ENCODE results near the gene GORAB.

GORAB gene

GRCh38 chr1:170531758-170532657 lies at the start of gene GORAB:
TSS of gene GORAB (plus strand) at chr1:170532166. CDS start at chr1:170532224, 58 bp downstream.
- H3K27me3 ChIP-seq (ENCODE audit: control insufficient read depth, insufficient read depth, low read length), result no peaks in the 10 kb centered on the region
- no peaks in the 10 kb centered on the region for H3K36me3 ChIP-seq (ENCODE audit: control insufficient read depth, insufficient read depth, low read length)
- H3K4me1 ChIP-seq (ENCODE audit: control insufficient read depth, insufficient read depth, low read length), result peaks cover 2% of the 10 kb centered on the region
- H3K4me3 ChIP-seq (ENCODE audit: low read depth, low read length), result peak within 1 kb of the TSS; percentile 74
- H3K9ac ChIP-seq (ENCODE audit: low read depth, low read length), result peak within 1 kb of the TSS; percentile 58
- no peaks in the 10 kb centered on the region for H3K9me3 ChIP-seq (ENCODE audit: control insufficient read depth, insufficient read depth, low read length)

- H3K36me3 ChIP-seq (ENCODE audit: control insufficient read depth, insufficient read depth, low read length), result no peaks in the 10 kb centered on the region
- H3K4me3 ChIP-seq (ENCODE audit: low read depth, low read length), result no peak overlapping the region
- no peaks in the 10 kb centered on the region for H3K27me3 ChIP-seq (ENCODE audit: control insufficient read depth, insufficient read depth, low read length)
- H3K9me3 ChIP-seq (ENCODE audit: control insufficient read depth, insufficient read depth, low read length), result no peaks in the 10 kb centered on the region
- no peaks in the 10 kb centered on the region for H3K4me1 ChIP-seq (ENCODE audit: control insufficient read depth, insufficient read depth, low read length)
- H3K9ac ChIP-seq (ENCODE audit: low read depth, low read length), result no peak overlapping the region
These were observed 48.9 kb upstream of the GORAB start for GRCh38 chr1:170483051-170483450.

GRCh38 chr1:170487503-170487902 lies 44.5 kb upstream of the GORAB start:
- Histone ChIP-seq H3K36me3 (ENCODE audit: control insufficient read depth, insufficient read depth, low read length) (no peaks in the 10 kb centered on the region), H3K27me3 (ENCODE audit: control insufficient read depth, insufficient read depth, low read length) (no peaks in the 10 kb centered on the region), H3K9me3 (ENCODE audit: control insufficient read depth, insufficient read depth, low read length) (no peaks in the 10 kb centered on the region), H3K4me1 (ENCODE audit: control insufficient read depth, insufficient read depth, low read length) (peaks cover 4% of the 10 kb centered on the region), H3K9ac (ENCODE audit: low read depth, low read length) (no peak overlapping the region), H3K4me3 (ENCODE audit: low read depth, low read length) (no peak overlapping the region)

- no peak overlapping the region for H3K9ac ChIP-seq (ENCODE audit: low read depth, low read length)
These were observed 40.7 kb upstream of the GORAB start for GRCh38 chr1:170491291-170491690.

GRCh38 chr1:170494369-170494768 lies 37.6 kb upstream of the GORAB start:
- Histone ChIP-seq H3K9me3 (ENCODE audit: control insufficient read depth, insufficient read depth, low read length) (no peaks in the 10 kb centered on the region), H3K36me3 (ENCODE audit: control insufficient read depth, insufficient read depth, low read length) (no peaks in the 10 kb centered on the region), H3K9ac (ENCODE audit: low read depth, low read length) (no peak overlapping the region), H3K4me3 (ENCODE audit: low read depth, low read length) (no peak overlapping the region), H3K27me3 (ENCODE audit: control insufficient read depth, insufficient read depth, low read length) (no peaks in the 10 kb centered on the region), H3K4me1 (ENCODE audit: control insufficient read depth, insufficient read depth, low read length) (peaks cover 4% of the 10 kb centered on the region)

More at GRCh38 chr1:170491291-170491690, 40.7 kb upstream of the GORAB start:
- Histone ChIP-seq H3K9me3 (ENCODE audit: control insufficient read depth, insufficient read depth, low read length) (no peaks in the 10 kb centered on the region), H3K4me1 (ENCODE audit: control insufficient read depth, insufficient read depth, low read length) (peaks cover 4% of the 10 kb centered on the region), H3K27me3 (ENCODE audit: control insufficient read depth, insufficient read depth, low read length) (no peaks in the 10 kb centered on the region), H3K4me3 (ENCODE audit: low read depth, low read length) (no peak overlapping the region), H3K36me3 (ENCODE audit: control insufficient read depth, insufficient read depth, low read length) (no peaks in the 10 kb centered on the region)

- H3K27me3 ChIP-seq (ENCODE audit: control insufficient read depth, insufficient read depth, low read length), result no peaks in the 10 kb centered on the region
- H3K9ac ChIP-seq (ENCODE audit: low read depth, low read length), result no peak overlapping the region
- H3K4me3 ChIP-seq (ENCODE audit: low read depth, low read length), result no peak overlapping the region
- no peaks in the 10 kb centered on the region for H3K36me3 ChIP-seq (ENCODE audit: control insufficient read depth, insufficient read depth, low read length)
- H3K4me1 ChIP-seq (ENCODE audit: control insufficient read depth, insufficient read depth, low read length), result peaks cover 4% of the 10 kb centered on the region
- H3K9me3 ChIP-seq (ENCODE audit: control insufficient read depth, insufficient read depth, low read length), result no peaks in the 10 kb centered on the region
These were observed 37.0 kb upstream of the GORAB start for GRCh38 chr1:170495006-170495405.

GRCh38 chr1:170498876-170499275 lies 33.1 kb upstream of the GORAB start:
- H3K4me3 ChIP-seq (ENCODE audit: low read depth, low read length), result no peak overlapping the region
- H3K4me1 ChIP-seq (ENCODE audit: control insufficient read depth, insufficient read depth, low read length), result peaks cover 6% of the 10 kb centered on the region
- H3K9me3 ChIP-seq (ENCODE audit: control insufficient read depth, insufficient read depth, low read length), result no peaks in the 10 kb centered on the region
- H3K36me3 ChIP-seq (ENCODE audit: control insufficient read depth, insufficient read depth, low read length), result no peaks in the 10 kb centered on the region
- no peaks in the 10 kb centered on the region for H3K27me3 ChIP-seq (ENCODE audit: control insufficient read depth, insufficient read depth, low read length)
- no peak overlapping the region for H3K9ac ChIP-seq (ENCODE audit: low read depth, low read length)

GRCh38 chr1:170503665-170504064 lies 28.3 kb upstream of the GORAB start:
- no peak overlapping the region for H3K4me3 ChIP-seq (ENCODE audit: low read depth, low read length)
- H3K36me3 ChIP-seq (ENCODE audit: control insufficient read depth, insufficient read depth, low read length), result no peaks in the 10 kb centered on the region
- no peak overlapping the region for H3K9ac ChIP-seq (ENCODE audit: low read depth, low read length)
- peaks cover 7% of the 10 kb centered on the region for H3K4me1 ChIP-seq (ENCODE audit: control insufficient read depth, insufficient read depth, low read length)
- no peaks in the 10 kb centered on the region for H3K9me3 ChIP-seq (ENCODE audit: control insufficient read depth, insufficient read depth, low read length)
- no peaks in the 10 kb centered on the region for H3K27me3 ChIP-seq (ENCODE audit: control insufficient read depth, insufficient read depth, low read length)

- Histone ChIP-seq H3K27me3 (ENCODE audit: control insufficient read depth, insufficient read depth, low read length) (no peaks in the 10 kb centered on the region), H3K4me3 (ENCODE audit: low read depth, low read length) (no peak overlapping the region), H3K36me3 (ENCODE audit: control insufficient read depth, insufficient read depth, low read length) (no peaks in the 10 kb centered on the region), H3K9me3 (ENCODE audit: control insufficient read depth, insufficient read depth, low read length) (no peaks in the 10 kb centered on the region), H3K9ac (ENCODE audit: low read depth, low read length) (no peak overlapping the region), H3K4me1 (ENCODE audit: control insufficient read depth, insufficient read depth, low read length) (no peaks in the 10 kb centered on the region)
These were observed 21.8 kb upstream of the GORAB start for GRCh38 chr1:170510163-170510562.

- H3K27me3 ChIP-seq (ENCODE audit: control insufficient read depth, insufficient read depth, low read length), result no peaks in the 10 kb centered on the region
- H3K9ac ChIP-seq (ENCODE audit: low read depth, low read length), result no peak overlapping the region
- no peaks in the 10 kb centered on the region for H3K4me1 ChIP-seq (ENCODE audit: control insufficient read depth, insufficient read depth, low read length)
- H3K4me3 ChIP-seq (ENCODE audit: low read depth, low read length), result no peak overlapping the region
- no peaks in the 10 kb centered on the region for H3K9me3 ChIP-seq (ENCODE audit: control insufficient read depth, insufficient read depth, low read length)
- H3K36me3 ChIP-seq (ENCODE audit: control insufficient read depth, insufficient read depth, low read length), result no peaks in the 10 kb centered on the region
These were observed 20.9 kb upstream of the GORAB start for GRCh38 chr1:170511038-170511437.

GRCh38 chr1:170513138-170513537 lies 18.8 kb upstream of the GORAB start:
- Histone ChIP-seq H3K9me3 (ENCODE audit: control insufficient read depth, insufficient read depth, low read length) (no peaks in the 10 kb centered on the region), H3K9ac (ENCODE audit: low read depth, low read length) (no peak overlapping the region), H3K36me3 (ENCODE audit: control insufficient read depth, insufficient read depth, low read length) (no peaks in the 10 kb centered on the region), H3K27me3 (ENCODE audit: control insufficient read depth, insufficient read depth, low read length) (no peaks in the 10 kb centered on the region), H3K4me1 (ENCODE audit: control insufficient read depth, insufficient read depth, low read length) (no peaks in the 10 kb centered on the region), H3K4me3 (ENCODE audit: low read depth, low read length) (no peak overlapping the region)

GRCh38 chr1:170518185-170518834 lies 13.7 kb upstream of the GORAB start:
- H3K4me3 ChIP-seq (ENCODE audit: low read depth, low read length), result no peak overlapping the region
- H3K36me3 ChIP-seq (ENCODE audit: control insufficient read depth, insufficient read depth, low read length), result no peaks in the 10 kb centered on the region
- no peaks in the 10 kb centered on the region for H3K4me1 ChIP-seq (ENCODE audit: control insufficient read depth, insufficient read depth, low read length)

More at GRCh38 chr1:170518185-170518834, 13.7 kb upstream of the GORAB start:
- Histone ChIP-seq H3K27me3 (ENCODE audit: control insufficient read depth, insufficient read depth, low read length) (no peaks in the 10 kb centered on the region), H3K9ac (ENCODE audit: low read depth, low read length) (no peak overlapping the region), H3K9me3 (ENCODE audit: control insufficient read depth, insufficient read depth, low read length) (no peaks in the 10 kb centered on the region)
